ENCODE measurements around the gene MAST2. TPM values are rescaled to one million over a fixed set of nuclear protein-coding genes. Genes with fewer than 3 reads are reported as not detected.
"Not testable (repeated sequence)": the region's sequence is repeated elsewhere in the genome, so short reads cannot be mapped to it uniquely, and the experiment has no call there.

MAST2 gene
- total and polyA plus RNA-seq, 5 donors, result 46.1 to 85.3 (median 69.5) TPM

- no peak for DNase-seq
- Histone ChIP-seq H3K27ac (ENCODE audit: low read length) (no peak overlapping the region), H3K4me3 (ENCODE audit: low read length) (no peak overlapping the region), H3K4me1 (ENCODE audit: control insufficient read depth, insufficient read depth, low read length) (peaks cover 7% of the 10 kb centered on the region), H3K9me3 (ENCODE audit: control insufficient read depth, low read length) (no peaks in the 10 kb centered on the region), H3K27me3 (ENCODE audit: control insufficient read depth, insufficient read depth) (no peaks in the 10 kb centered on the region)
- intact Hi-C loops (cut with DNase I), result no loop called here
- 74% methylated on average over 2 of the region's 2 CpGs for WGBS
- no peak for ATAC-seq
Measured at GRCh38 chr1:45925728-45926287, 122.4 kb downstream of the MAST2 start.

- Histone ChIP-seq H3K27ac (ENCODE audit: low read length) (no peak overlapping the region), H3K9me3 (ENCODE audit: control insufficient read depth, low read length) (no peaks in the 10 kb centered on the region), H3K4me1 (ENCODE audit: control insufficient read depth, insufficient read depth, low read length) (peaks cover 7% of the 10 kb centered on the region), H3K4me3 (ENCODE audit: low read length) (no peak overlapping the region), H3K27me3 (ENCODE audit: control insufficient read depth, insufficient read depth) (no peaks in the 10 kb centered on the region)
- intact Hi-C loops (cut with DNase I), result no loop called here
- ATAC-seq, result no peak
- 77% methylated on average over 2 of the region's 2 CpGs for WGBS
- no peak for DNase-seq
Measured at GRCh38 chr1:45926330-45926729, 122.9 kb downstream of the MAST2 start.

GRCh38 chr1:45927231-45927915, 124.0 kb downstream of the MAST2 start:
- H3K27ac ChIP-seq (ENCODE audit: low read length), result not testable (repeated sequence)

GRCh38 chr1:45928486-45929205, 125.2 kb downstream of the MAST2 start:
- 84% methylated on average over 3 of the region's 3 CpGs for WGBS
- no peak overlapping the region for H3K27ac ChIP-seq (ENCODE audit: low read length)
- intact Hi-C loops (cut with DNase I), result no loop called here

More at GRCh38 chr1:45927231-45927915, 124.0 kb downstream of the MAST2 start:
- intact Hi-C loops (cut with DNase I); H3K4me1 ChIP-seq (ENCODE audit: control insufficient read depth, insufficient read depth, low read length); ATAC-seq; H3K27me3 ChIP-seq (ENCODE audit: control insufficient read depth, insufficient read depth); H3K9me3 ChIP-seq (ENCODE audit: control insufficient read depth, low read length); DNase-seq; H3K4me3 ChIP-seq (ENCODE audit: low read length): not testable (repeated sequence)
- WGBS, result 84% methylated on average over 14 of the region's 14 CpGs

GRCh38 chr1:45929257-45929687, 125.9 kb downstream of the MAST2 start:
- Histone ChIP-seq H3K9me3 (ENCODE audit: control insufficient read depth, low read length) (no peaks in the 10 kb centered on the region), H3K4me3 (ENCODE audit: low read length) (no peak overlapping the region), H3K4me1 (ENCODE audit: control insufficient read depth, insufficient read depth, low read length) (peaks cover 3% of the 10 kb centered on the region), H3K27me3 (ENCODE audit: control insufficient read depth, insufficient read depth) (no peaks in the 10 kb centered on the region), H3K27ac (ENCODE audit: low read length) (no peak overlapping the region)
- DNase-seq (no peak), ATAC-seq (no peak)
- 15% methylated on average over 2 of the region's 2 CpGs for WGBS
- intact Hi-C loops (cut with DNase I), result no loop called here

More at GRCh38 chr1:45928486-45929205, 125.2 kb downstream of the MAST2 start:
- Histone ChIP-seq H3K27me3 (ENCODE audit: control insufficient read depth, insufficient read depth) (no peaks in the 10 kb centered on the region), H3K4me3 (ENCODE audit: low read length) (no peak overlapping the region), H3K9me3 (ENCODE audit: control insufficient read depth, low read length) (no peaks in the 10 kb centered on the region), H3K4me1 (ENCODE audit: control insufficient read depth, insufficient read depth, low read length) (peaks cover 3% of the 10 kb centered on the region)
- DNase-seq, result no peak
- no peak for ATAC-seq

- peaks cover 3% of the 10 kb centered on the region for H3K4me1 ChIP-seq (ENCODE audit: control insufficient read depth, insufficient read depth, low read length)
- intact Hi-C loops (cut with DNase I), result no loop called here
- no peak overlapping the region for H3K4me3 ChIP-seq (ENCODE audit: low read length)
- no peak overlapping the region for H3K27ac ChIP-seq (ENCODE audit: low read length)
- no peaks in the 10 kb centered on the region for H3K9me3 ChIP-seq (ENCODE audit: control insufficient read depth, low read length)
- DNase-seq, result no peak
- 86% methylated on average over 7 of the region's 7 CpGs for WGBS
- ATAC-seq, result no peak
- H3K27me3 ChIP-seq (ENCODE audit: control insufficient read depth, insufficient read depth), result no peaks in the 10 kb centered on the region
Measured at GRCh38 chr1:45930258-45931150, 127.1 kb downstream of the MAST2 start.

- H3K9me3 ChIP-seq (ENCODE audit: control insufficient read depth, low read length); intact Hi-C loops (cut with DNase I); H3K4me1 ChIP-seq (ENCODE audit: control insufficient read depth, insufficient read depth, low read length); H3K4me3 ChIP-seq (ENCODE audit: low read length); ATAC-seq; H3K27ac ChIP-seq (ENCODE audit: low read length); H3K27me3 ChIP-seq (ENCODE audit: control insufficient read depth, insufficient read depth); DNase-seq: not testable (repeated sequence)
- 93% methylated on average over 6 of the region's 6 CpGs for WGBS
Measured at GRCh38 chr1:45932205-45932604, 128.8 kb downstream of the MAST2 start.

- Histone ChIP-seq H3K4me1 (ENCODE audit: control insufficient read depth, insufficient read depth, low read length) (no peaks in the 10 kb centered on the region), H3K9me3 (ENCODE audit: control insufficient read depth, low read length) (no peaks in the 10 kb centered on the region), H3K27ac (ENCODE audit: low read length) (no peak overlapping the region), H3K4me3 (ENCODE audit: low read length) (no peak overlapping the region), H3K27me3 (ENCODE audit: control insufficient read depth, insufficient read depth) (no peaks in the 10 kb centered on the region)
- intact Hi-C loops (cut with DNase I), result no loop called here
- DNase-seq (no peak), ATAC-seq (no peak)
- 92% methylated on average over 3 of the region's 3 CpGs for WGBS
Measured at GRCh38 chr1:45934947-45935346, 131.5 kb downstream of the MAST2 start.

GRCh38 chr1:45938029-45938428, 134.6 kb downstream of the MAST2 start:
- H3K4me3 ChIP-seq (ENCODE audit: low read length), result no peak overlapping the region
- no peaks in the 10 kb centered on the region for H3K9me3 ChIP-seq (ENCODE audit: control insufficient read depth, low read length)
- intact Hi-C loops (cut with DNase I), result no loop called here
- H3K4me1 ChIP-seq (ENCODE audit: control insufficient read depth, insufficient read depth, low read length), result no peaks in the 10 kb centered on the region
- H3K27ac ChIP-seq (ENCODE audit: low read length), result no peak overlapping the region
- no peaks in the 10 kb centered on the region for H3K27me3 ChIP-seq (ENCODE audit: control insufficient read depth, insufficient read depth)
- ATAC-seq (no peak), DNase-seq (no peak)

GRCh38 chr1:45942411-45942810, 139.0 kb downstream of the MAST2 start:
- DNase-seq, result no peak
- Histone ChIP-seq H3K27ac (ENCODE audit: low read length) (no peak overlapping the region), H3K4me3 (ENCODE audit: low read length) (no peak overlapping the region), H3K27me3 (ENCODE audit: control insufficient read depth, insufficient read depth) (no peaks in the 10 kb centered on the region), H3K4me1 (ENCODE audit: control insufficient read depth, insufficient read depth, low read length) (peaks cover 1% of the 10 kb centered on the region), H3K9me3 (ENCODE audit: control insufficient read depth, low read length) (no peaks in the 10 kb centered on the region)
- intact Hi-C loops (cut with DNase I), result no loop called here
- ATAC-seq, result no peak
- WGBS, result 96% methylated on average over 1 of the region's 1 CpG
